Renal cortex interstitium (tissue), 11 donors: ENCODE results near the gene PDLIM5. TPM values are rescaled to one million over a fixed set of nuclear protein-coding genes. Genes with fewer than 3 reads are reported as not detected.
"Not testable (repeated sequence)": the region's sequence is repeated elsewhere in the genome, so short reads cannot be mapped to it uniquely, and the experiment has no call there.

Experiments used
- DNase-seq, 11 donors: peaks; one replicate each; pipeline ENCODE4 v3.0.0-alpha.2; 2013; ENCODE audit warnings: low read depth in 9 of 11, low spot score in 4 of 11; ENCODE audit errors: extremely low read depth in 1 of 11
- polyA plus RNA-seq, 3 donors: library from polyadenylated mRNA; unstranded; fragments of 120-200 nt; gene quantifications; one replicate each; pipeline ENCODE4 v1.2.1, GENCODE V29; 2013; ENCODE audit not compliant: insufficient read length in 3 of 3

Gene PDLIM5
- polyA plus RNA-seq, 3 donors, result 43.1 to 55.7 (median 48.9) TPM

- no peak for DNase-seq
Observed at GRCh38 chr4:94475794-94476193, 24.1 kb downstream of the PDLIM5 start.

- no peak for DNase-seq
Observed at GRCh38 chr4:94477227-94477626, 25.5 kb downstream of the PDLIM5 start.

GRCh38 chr4:94478805-94479204 is 27.1 kb downstream of the PDLIM5 start:
- DNase-seq, result not testable (repeated sequence)

GRCh38 chr4:94479358-94480141 is 27.8 kb downstream of the PDLIM5 start:
- no peak for DNase-seq

- no peak for DNase-seq
Observed at GRCh38 chr4:94480362-94480951, 28.7 kb downstream of the PDLIM5 start.

- no peak for DNase-seq
Observed at GRCh38 chr4:94483895-94484294, 32.2 kb downstream of the PDLIM5 start.

GRCh38 chr4:94484818-94485217 is 33.1 kb downstream of the PDLIM5 start:
- DNase-seq, result no peak

GRCh38 chr4:94486372-94486801 is 34.6 kb downstream of the PDLIM5 start:
- DNase-seq, result no peak

GRCh38 chr4:94488670-94489069 is 36.9 kb downstream of the PDLIM5 start:
- DNase-seq, result no peak

- no peak for DNase-seq
Observed at GRCh38 chr4:94489098-94489497, 37.4 kb downstream of the PDLIM5 start.

- DNase-seq, result no peak
Observed at GRCh38 chr4:94490437-94490836, 38.7 kb downstream of the PDLIM5 start.

- no peak for DNase-seq
Observed at GRCh38 chr4:94491322-94491721, 39.6 kb downstream of the PDLIM5 start.

- no peak for DNase-seq
Observed at GRCh38 chr4:94495408-94495807, 43.7 kb downstream of the PDLIM5 start.

GRCh38 chr4:94497690-94498089 is 45.9 kb downstream of the PDLIM5 start:
- no peak for DNase-seq

GRCh38 chr4:94498502-94498901 is 46.8 kb downstream of the PDLIM5 start:
- DNase-seq, result no peak

- no peak for DNase-seq
Observed at GRCh38 chr4:94500685-94501084, 48.9 kb downstream of the PDLIM5 start.

GRCh38 chr4:94504545-94504944 is 52.8 kb downstream of the PDLIM5 start:
- no peak for DNase-seq

- no peak for DNase-seq
Observed at GRCh38 chr4:94506822-94507221, 55.1 kb downstream of the PDLIM5 start.

GRCh38 chr4:94507281-94507680 is 55.5 kb downstream of the PDLIM5 start:
- DNase-seq, result no peak

- DNase-seq, result no peak
Observed at GRCh38 chr4:94507708-94508107, 56.0 kb downstream of the PDLIM5 start.

GRCh38 chr4:94508296-94508695 is 56.6 kb downstream of the PDLIM5 start:
- no peak for DNase-seq
